PC-9 (cell line): ENCODE data around the gene HTR3D. TPM values are rescaled to one million over a fixed set of nuclear protein-coding genes. Genes with fewer than 3 reads are reported as not detected.
"Not testable (repeated sequence)": the region's sequence is repeated elsewhere in the genome, so short reads cannot be mapped to it uniquely, and the experiment has no call there.

Experiments used
- BruUV-seq: library from RNA; stranded (reverse); fragments of 400-500 nt; replicated peaks from 2 replicates; lab custom pipeline; 2021; lab: Mats Ljungman, UMichigan
- CTCF ChIA-PET: fragments of 300-600 bp; sonication (Branson Sonifier 250); formaldehyde crosslinking; loops from one replicate; lab custom pipeline; 2022; ENCODE audit warnings: antibody characterized with exemption; lab: Charles Lee
- POLR2A ChIA-PET: fragments of 300-600 bp; sonication (Branson Sonifier 250); formaldehyde crosslinking; loops from one replicate; lab custom pipeline; 2022; ENCODE audit warnings: antibody characterized with exemption; ENCODE audit not compliant: unreplicated experiment; lab: Charles Lee
- DNase-seq, 2 experiments: peaks; one replicate each; pipeline versions ENCODE4 v3.0.0 to v3.0.0-alpha.2; 2015 to 2022; ENCODE audit warnings: mixed read lengths in 1 of 2
- H2AFZ ChIP-seq: fragments of 200-600 bp; sonication (generic); 2 replicates; pipeline ENCODE4 v1.8.1; 2017; ENCODE audit warnings: antibody characterized with exemption
- H3F3A ChIP-seq: fragments of 200-600 bp; sonication (generic); 2 replicates; pipeline ENCODE4 v1.8.1; 2017; ENCODE audit warnings: antibody characterized with exemption, mild to moderate bottlenecking, low read depth; ENCODE audit not compliant: insufficient read depth
- H3K27ac ChIP-seq: fragments of 200-600 bp; sonication (generic); 2 replicates; pipeline ENCODE4 v1.6.1; 2016; ENCODE audit warnings: mixed run types
- H3K27me3 ChIP-seq: fragments of 200-600 bp; sonication (generic); 2 replicates; pipeline ENCODE4 v1.6.1; 2016; ENCODE audit warnings: low read depth, mixed run types; ENCODE audit not compliant: insufficient read depth
- H3K36me3 ChIP-seq: fragments of 200-600 bp; sonication (generic); 2 replicates; pipeline ENCODE4 v1.6.1; 2016; ENCODE audit warnings: low read depth, mixed run types
- H3K4me1 ChIP-seq: fragments of 200-600 bp; sonication (generic); replicated peaks from 2 replicates; pipeline ENCODE4 v1.6.1; 2016; ENCODE audit warnings: mixed run types; ENCODE audit not compliant: insufficient read depth
- H3K4me2 ChIP-seq: fragments of 200-600 bp; sonication (generic); 2 replicates; pipeline ENCODE4 v1.6.1; 2017; ENCODE audit warnings: mixed run types
- H3K4me3 ChIP-seq: fragments of 200-600 bp; sonication (generic); 2 replicates; pipeline ENCODE4 v1.6.1; 2016; ENCODE audit warnings: mixed run types
- H3K79me2 ChIP-seq: fragments of 200-600 bp; sonication (generic); 2 replicates; pipeline ENCODE4 v1.6.1; 2017; ENCODE audit warnings: low read depth, mixed run types
- H3K9me2 ChIP-seq: fragments of 200-600 bp; sonication (generic); 2 replicates; pipeline ENCODE4 v1.8.1; 2017; ENCODE audit warnings: mild to moderate bottlenecking; ENCODE audit not compliant: insufficient read depth
- H3K9me3 ChIP-seq: fragments of 200-600 bp; sonication (generic); 2 replicates; pipeline ENCODE4 v1.8.1; 2016; ENCODE audit warnings: low read depth; ENCODE audit not compliant: insufficient read depth
- H4K20me1 ChIP-seq: fragments of 200-600 bp; sonication (generic); 2 replicates; pipeline ENCODE4 v1.8.1; 2017; ENCODE audit not compliant: insufficient read depth
- EZH2 ChIP-seq: fragments of 200-600 bp; sonication (generic); IDR thresholded peaks from 2 replicates; pipeline ENCODE4 v1.8.0; 2017; ENCODE audit warnings: antibody characterized with exemption, low read depth
- intact Hi-C: fragments of 100-400 bp; cut with micrococcal nuclease; formaldehyde crosslinking; loops from one replicate; pipeline ENCODE4 v1.10.0; 2022; ENCODE audit not compliant: unreplicated experiment
- total RNA-seq: library from RNA; stranded (reverse); gene quantifications from 2 replicates; pipeline ENCODE4 v1.2.3, GENCODE V29; 2021
- TF ChIP-seq, protein P1 (sequence below): fragments of 200-600 bp; sonication (generic); conservative IDR thresholded peaks from 2 replicates; pipeline ENCODE4 v1.6.1; 2017; ENCODE audit warnings: mixed run types, antibody characterized with exemption, mild to moderate bottlenecking, moderate library complexity

The HTR3D gene
- total RNA-seq, 1 experiment from 2014 or later: not detected

DNA sequence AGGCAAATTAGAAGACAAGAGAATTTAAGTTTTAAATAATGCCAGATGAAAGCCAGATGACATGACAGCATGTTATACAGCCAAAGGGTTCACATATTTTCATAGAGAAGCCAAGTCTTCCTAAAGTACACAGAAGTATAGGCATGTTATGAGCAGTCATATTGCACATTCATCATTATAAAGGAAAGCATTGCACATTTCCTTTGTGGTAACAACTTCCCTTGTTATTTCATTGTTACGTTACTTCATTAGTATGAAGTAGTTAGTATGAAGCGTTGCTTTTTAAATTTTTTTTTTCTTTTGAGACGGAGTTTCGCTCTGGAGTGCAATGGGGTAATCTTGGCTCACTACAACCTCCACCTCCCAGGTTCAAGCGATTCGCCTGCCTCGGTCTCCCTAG lies 9.2 kb upstream of the HTR3D start:
- Histone ChIP-seq H3K79me2 (peaks cover 4% of the 10 kb centered on the region), H3F3A (no peaks in the 10 kb centered on the region), H2AFZ (no peak overlapping the region), H3K27me3 (no peaks in the 10 kb centered on the region), H3K9me2 (no peaks in the 10 kb centered on the region), H3K4me2 (no peak overlapping the region), H3K4me1 (no peaks in the 10 kb centered on the region), H3K36me3 (no peaks in the 10 kb centered on the region), H3K9me3 (no peaks in the 10 kb centered on the region), H3K4me3 (no peak overlapping the region), H4K20me1 (no peaks in the 10 kb centered on the region), H3K27ac (no peak overlapping the region)
- no TSS peak for BruUV-seq
- intact Hi-C loops: no loop called here
- no peak for DNase-seq
- ChIA-PET POLR2A (no interaction called here), CTCF (interaction anchor here (1.1 kb wide), 1 partner anchor 124 kb away, joined by 3 read pairs; no protein-coding TSS in a partner anchor)
- no peak for TF ChIP-seq EZH2
- TF ChIP-seq, protein P1, sequence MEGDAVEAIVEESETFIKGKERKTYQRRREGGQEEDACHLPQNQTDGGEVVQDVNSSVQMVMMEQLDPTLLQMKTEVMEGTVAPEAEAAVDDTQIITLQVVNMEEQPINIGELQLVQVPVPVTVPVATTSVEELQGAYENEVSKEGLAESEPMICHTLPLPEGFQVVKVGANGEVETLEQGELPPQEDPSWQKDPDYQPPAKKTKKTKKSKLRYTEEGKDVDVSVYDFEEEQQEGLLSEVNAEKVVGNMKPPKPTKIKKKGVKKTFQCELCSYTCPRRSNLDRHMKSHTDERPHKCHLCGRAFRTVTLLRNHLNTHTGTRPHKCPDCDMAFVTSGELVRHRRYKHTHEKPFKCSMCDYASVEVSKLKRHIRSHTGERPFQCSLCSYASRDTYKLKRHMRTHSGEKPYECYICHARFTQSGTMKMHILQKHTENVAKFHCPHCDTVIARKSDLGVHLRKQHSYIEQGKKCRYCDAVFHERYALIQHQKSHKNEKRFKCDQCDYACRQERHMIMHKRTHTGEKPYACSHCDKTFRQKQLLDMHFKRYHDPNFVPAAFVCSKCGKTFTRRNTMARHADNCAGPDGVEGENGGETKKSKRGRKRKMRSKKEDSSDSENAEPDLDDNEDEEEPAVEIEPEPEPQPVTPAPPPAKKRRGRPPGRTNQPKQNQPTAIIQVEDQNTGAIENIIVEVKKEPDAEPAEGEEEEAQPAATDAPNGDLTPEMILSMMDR: no peak

DNA sequence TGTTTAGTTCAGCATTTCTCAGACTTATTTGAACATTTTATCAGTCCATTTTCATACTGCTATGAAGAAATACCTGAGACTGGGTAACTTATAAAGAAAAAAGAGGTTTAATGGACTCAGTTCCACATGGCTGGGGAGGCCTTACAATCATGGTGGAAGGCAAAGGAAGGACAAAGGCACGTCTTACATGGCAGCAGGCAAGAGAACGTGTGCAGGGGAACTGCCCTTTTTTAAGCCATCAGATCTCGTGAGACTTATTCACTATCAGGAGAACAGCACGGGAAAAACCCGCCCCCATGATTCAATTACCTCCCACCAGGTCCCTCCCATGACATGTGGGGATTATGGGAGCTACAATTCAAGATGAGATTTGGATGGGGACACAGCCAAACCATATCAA lies 6.3 kb upstream of the HTR3D start:
- H3K36me3 ChIP-seq, H3K79me2 ChIP-seq, BruUV-seq, H3K9me2 ChIP-seq, H3F3A ChIP-seq, H3K9me3 ChIP-seq, H3K27me3 ChIP-seq, H3K4me2 ChIP-seq, H3K4me1 ChIP-seq, H3K27ac ChIP-seq, intact Hi-C loops, H3K4me3 ChIP-seq, POLR2A ChIA-PET, H2AFZ ChIP-seq, H4K20me1 ChIP-seq, DNase-seq: not testable (repeated sequence)
- CTCF ChIA-PET: interaction anchor here (0.6 kb wide), 1 partner anchor 131 kb away, joined by 3 read pairs; no protein-coding TSS in a partner anchor

DNA sequence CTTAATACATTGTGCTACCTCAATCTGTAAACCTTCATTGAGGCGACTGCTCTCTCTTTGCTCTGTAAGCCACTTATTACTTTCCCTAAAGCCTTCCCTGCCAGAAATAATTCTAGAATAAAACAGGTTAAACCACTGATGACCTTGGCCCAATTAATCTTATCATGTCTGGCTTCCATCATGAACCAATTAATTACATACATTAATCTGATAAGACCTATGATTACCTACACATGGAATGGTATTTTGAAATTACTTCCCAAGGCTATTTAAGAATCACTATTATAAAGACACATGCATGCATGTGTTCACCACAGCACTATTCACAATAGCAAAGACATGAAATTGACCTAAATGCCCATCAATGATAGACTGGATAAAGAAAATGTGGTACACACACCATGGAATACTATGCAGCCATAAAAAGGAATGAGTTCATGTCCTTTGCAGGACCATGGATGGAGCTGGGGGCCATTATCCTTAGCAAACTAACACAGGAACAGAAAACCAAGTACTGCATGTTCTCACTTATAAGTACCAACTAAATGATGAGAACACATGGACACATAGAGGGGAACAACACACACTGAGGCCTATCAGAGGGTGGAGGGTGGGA lies 3.2 kb upstream of the HTR3D start:
- H3K79me2 ChIP-seq, intact Hi-C loops: not testable (repeated sequence)

DNA sequence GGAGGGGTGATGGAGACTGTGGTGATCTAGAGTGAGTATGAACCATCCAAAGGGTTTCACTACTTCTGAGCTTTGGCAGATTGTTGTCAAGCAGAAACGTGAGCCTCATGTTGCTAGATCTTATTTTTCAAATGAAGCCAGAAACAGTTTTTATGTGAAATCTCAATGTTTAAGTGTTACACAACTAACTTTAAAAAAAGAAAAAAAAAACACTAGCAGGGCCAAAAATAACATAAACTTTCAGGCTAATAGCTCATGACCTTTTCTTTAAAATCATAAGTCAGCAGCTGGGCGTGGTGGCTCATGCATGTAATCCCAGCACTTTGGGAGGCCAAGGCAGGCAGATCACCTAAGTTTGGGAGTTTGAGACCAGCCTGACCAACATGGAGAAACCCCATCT lies 2.1 kb upstream of the HTR3D start:
- H3K9me3 ChIP-seq: no peaks in the 10 kb centered on the region
- H3F3A ChIP-seq: no peaks in the 10 kb centered on the region
- no peaks in the 10 kb centered on the region for H3K79me2 ChIP-seq
- no peak overlapping the region for H3K4me3 ChIP-seq
- no peak overlapping the region for H2AFZ ChIP-seq
- no peaks in the 10 kb centered on the region for H3K36me3 ChIP-seq
- TF ChIP-seq, protein P1: no peak
- H3K27me3 ChIP-seq: no peaks in the 10 kb centered on the region
- H3K4me2 ChIP-seq: no peak overlapping the region
- intact Hi-C loops: no loop called here
- H4K20me1 ChIP-seq: no peaks in the 10 kb centered on the region
- DNase-seq: no peak
- H3K4me1 ChIP-seq: no peaks in the 10 kb centered on the region; the same call in 1 of the 2 replicates
- no TSS peak for BruUV-seq
- ChIA-PET POLR2A (no interaction called here), CTCF (no interaction called here)
- no peaks in the 10 kb centered on the region for H3K9me2 ChIP-seq
- no peak overlapping the region for H3K27ac ChIP-seq

More for the DNA sequence above, 3.2 kb upstream of the HTR3D start:
- H3K4me3 ChIP-seq, POLR2A ChIA-PET, DNase-seq, H4K20me1 ChIP-seq, H3K27ac ChIP-seq, H2AFZ ChIP-seq, H3K4me1 ChIP-seq, H3K9me2 ChIP-seq, H3K36me3 ChIP-seq, H3K9me3 ChIP-seq, H3K4me2 ChIP-seq, H3F3A ChIP-seq, BruUV-seq, H3K27me3 ChIP-seq: not testable (repeated sequence)
- CTCF ChIA-PET: interaction anchor here (0.6 kb wide), 1 partner anchor 513 kb away, joined by 10 read pairs; no protein-coding TSS in a partner anchor
